ENCODE data around the gene ARHGAP26.

ARHGAP26 gene

GRCh38 chr5:142859037-142859436 lies 88.9 kb downstream of the ARHGAP26 start:
- TF ChIP-seq TAF1 (IDR thresholded peaks at IDR 0.05; ENCODE audit: borderline replicate concordance, insufficient read depth, low read length) (no peak), SIN3A (IDR thresholded peaks at IDR 0.05; ENCODE audit: borderline replicate concordance, insufficient read depth, low read length) (no peak)
- TF ChIP-seq, protein P1, sequence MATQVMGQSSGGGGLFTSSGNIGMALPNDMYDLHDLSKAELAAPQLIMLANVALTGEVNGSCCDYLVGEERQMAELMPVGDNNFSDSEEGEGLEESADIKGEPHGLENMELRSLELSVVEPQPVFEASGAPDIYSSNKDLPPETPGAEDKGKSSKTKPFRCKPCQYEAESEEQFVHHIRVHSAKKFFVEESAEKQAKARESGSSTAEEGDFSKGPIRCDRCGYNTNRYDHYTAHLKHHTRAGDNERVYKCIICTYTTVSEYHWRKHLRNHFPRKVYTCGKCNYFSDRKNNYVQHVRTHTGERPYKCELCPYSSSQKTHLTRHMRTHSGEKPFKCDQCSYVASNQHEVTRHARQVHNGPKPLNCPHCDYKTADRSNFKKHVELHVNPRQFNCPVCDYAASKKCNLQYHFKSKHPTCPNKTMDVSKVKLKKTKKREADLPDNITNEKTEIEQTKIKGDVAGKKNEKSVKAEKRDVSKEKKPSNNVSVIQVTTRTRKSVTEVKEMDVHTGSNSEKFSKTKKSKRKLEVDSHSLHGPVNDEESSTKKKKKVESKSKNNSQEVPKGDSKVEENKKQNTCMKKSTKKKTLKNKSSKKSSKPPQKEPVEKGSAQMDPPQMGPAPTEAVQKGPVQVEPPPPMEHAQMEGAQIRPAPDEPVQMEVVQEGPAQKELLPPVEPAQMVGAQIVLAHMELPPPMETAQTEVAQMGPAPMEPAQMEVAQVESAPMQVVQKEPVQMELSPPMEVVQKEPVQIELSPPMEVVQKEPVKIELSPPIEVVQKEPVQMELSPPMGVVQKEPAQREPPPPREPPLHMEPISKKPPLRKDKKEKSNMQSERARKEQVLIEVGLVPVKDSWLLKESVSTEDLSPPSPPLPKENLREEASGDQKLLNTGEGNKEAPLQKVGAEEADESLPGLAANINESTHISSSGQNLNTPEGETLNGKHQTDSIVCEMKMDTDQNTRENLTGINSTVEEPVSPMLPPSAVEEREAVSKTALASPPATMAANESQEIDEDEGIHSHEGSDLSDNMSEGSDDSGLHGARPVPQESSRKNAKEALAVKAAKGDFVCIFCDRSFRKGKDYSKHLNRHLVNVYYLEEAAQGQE (IDR thresholded peaks at IDR 0.05; ENCODE audit: insufficient read depth in 1 of 2, low read depth in 2 of 2, low read length in 2 of 2), result no peak

- TF ChIP-seq TAF1 (IDR thresholded peaks at IDR 0.05; ENCODE audit: borderline replicate concordance, insufficient read depth, low read length), result no peak
- TF ChIP-seq, protein P1 (IDR thresholded peaks at IDR 0.05; ENCODE audit: insufficient read depth in 1 of 2, low read depth in 2 of 2, low read length in 2 of 2), result no peak
- TF ChIP-seq POLR2AphosphoS5 (IDR thresholded peaks at IDR 0.05; ENCODE audit: low read depth, low read length), result no peak
- no peak for TF ChIP-seq SIN3A (IDR thresholded peaks at IDR 0.05; ENCODE audit: borderline replicate concordance, insufficient read depth, low read length)
- TF ChIP-seq FOXP2 (optimal IDR thresholded peaks at IDR 0.05; ENCODE audit: borderline replicate concordance, extremely low read depth, extremely low read length, insufficient read depth), result no peak
Observed at GRCh38 chr5:142860270-142860669, 90.1 kb downstream of the ARHGAP26 start.

DNA sequence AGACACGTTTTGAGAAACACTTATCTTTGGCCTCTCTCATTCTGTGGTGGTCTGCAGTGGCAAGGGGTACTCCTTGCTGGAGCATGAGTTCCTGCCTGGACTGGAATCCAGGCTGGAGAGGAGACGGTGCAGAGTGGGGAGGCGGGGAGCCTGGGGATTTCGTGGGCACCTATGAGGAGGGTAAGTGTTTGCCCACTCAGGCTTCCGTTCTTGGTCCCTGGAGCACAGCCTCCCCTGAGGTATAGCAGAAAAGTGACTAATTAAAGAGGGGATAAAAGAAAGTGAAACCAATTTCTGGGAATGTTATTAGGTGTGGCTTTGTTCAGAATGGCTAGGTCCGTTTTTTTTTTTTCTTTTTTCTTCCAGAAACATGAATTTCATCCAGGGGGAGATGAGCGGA lies 90.8 kb downstream of the ARHGAP26 start:
- TF ChIP-seq, protein P1 (IDR thresholded peaks at IDR 0.05; ENCODE audit: insufficient read depth in 1 of 2, low read depth in 2 of 2, low read length in 2 of 2), result no peak
- TF ChIP-seq POLR2AphosphoS5 (IDR thresholded peaks at IDR 0.05; ENCODE audit: low read depth, low read length) (no peak), TAF1 (IDR thresholded peaks at IDR 0.05; ENCODE audit: borderline replicate concordance, insufficient read depth, low read length) (no peak), FOXP2 (optimal IDR thresholded peaks at IDR 0.05; ENCODE audit: borderline replicate concordance, extremely low read depth, extremely low read length, insufficient read depth) (no peak), SIN3A (IDR thresholded peaks at IDR 0.05; ENCODE audit: borderline replicate concordance, insufficient read depth, low read length) (no peak)

GRCh38 chr5:142862594-142862993 lies 92.4 kb downstream of the ARHGAP26 start:
- no peak for TF ChIP-seq POLR2AphosphoS5 (IDR thresholded peaks at IDR 0.05; ENCODE audit: low read depth, low read length)
- no peak for TF ChIP-seq TAF1 (IDR thresholded peaks at IDR 0.05; ENCODE audit: borderline replicate concordance, insufficient read depth, low read length)
- no peak for TF ChIP-seq SIN3A (IDR thresholded peaks at IDR 0.05; ENCODE audit: borderline replicate concordance, insufficient read depth, low read length)
- TF ChIP-seq, protein P1 (IDR thresholded peaks at IDR 0.05; ENCODE audit: insufficient read depth in 1 of 2, low read depth in 2 of 2, low read length in 2 of 2), result no peak
- no peak for TF ChIP-seq FOXP2 (optimal IDR thresholded peaks at IDR 0.05; ENCODE audit: borderline replicate concordance, extremely low read depth, extremely low read length, insufficient read depth)

GRCh38 chr5:142863856-142864255 lies 93.7 kb downstream of the ARHGAP26 start:
- TF ChIP-seq FOXP2 (optimal IDR thresholded peaks at IDR 0.05; ENCODE audit: borderline replicate concordance, extremely low read depth, extremely low read length, insufficient read depth), result no peak
- TF ChIP-seq, protein P1 (IDR thresholded peaks at IDR 0.05; ENCODE audit: insufficient read depth in 1 of 2, low read depth in 2 of 2, low read length in 2 of 2), result no peak
- TF ChIP-seq POLR2AphosphoS5 (IDR thresholded peaks at IDR 0.05; ENCODE audit: low read depth, low read length), result no peak
- no peak for TF ChIP-seq SIN3A (IDR thresholded peaks at IDR 0.05; ENCODE audit: borderline replicate concordance, insufficient read depth, low read length)
- TF ChIP-seq TAF1 (IDR thresholded peaks at IDR 0.05; ENCODE audit: borderline replicate concordance, insufficient read depth, low read length), result no peak

Data from PFSK-1 (cell line).